K562 (cell line): ENCODE measurements around the gene MANEAL. TPM values are rescaled to one million over a fixed set of nuclear protein-coding genes. Genes with fewer than 3 reads are reported as not detected.
A peak's percentile ranks its signal among the peaks of the same experiment; 100 is the strongest.

Source experiments
- ATAC-seq: fragments of 200-7000 bp; cut with Tn5 transposase; 3 replicates; pipeline ENCODE4 v1.9.1; 2020; ENCODE audit warnings: moderate library complexity
- BruUV-seq: library from RNA; stranded (reverse); fragments of 400-500 nt; replicated peaks from 2 replicates; lab custom pipeline; 2021; lab: Mats Ljungman, UMichigan
- CTCF ChIA-PET: fragments of 300-600 bp; formaldehyde crosslinking; extraction: SDS; loops from one replicate; lab custom pipeline; 2021; ENCODE audit warnings: low intra/inter-chr PET ratio; lab: Yijun Ruan, JAX
- POLR2A ChIA-PET: fragments of 300-600, 350-650 bp; sonication (Branson Sonifier 250); formaldehyde crosslinking; extraction: SDS; loops from one replicate; lab custom pipeline; 2021; ENCODE audit warnings: antibody characterized with exemption, inconsistent platforms; lab: Yijun Ruan, JAX
- DNase-seq, 4 experiments: peaks; one replicate each; pipeline versions ENCODE4 v3.0.0 to v3.0.0-alpha.2; 2011 to 2018; ENCODE audit warnings: low spot score in 3 of 4, mixed read lengths in 3 of 4; ENCODE audit errors: extremely low read depth in 1 of 4
- FAIRE-seq: peaks from 2 replicates; lab custom pipeline; 2011; peaks lifted over from hg19 to GRCh38; lab: Jason Lieb, UNC
- H2AFZ ChIP-seq: 2 replicates; pipeline ENCODE4 v1.6.0; 2011; ENCODE audit warnings: low read depth, low read length, control low read depth, inconsistent platforms
- H3K27ac ChIP-seq: fragments of 200-600 bp; 3 replicates; pipeline ENCODE4 v1.8.0; 2011; ENCODE audit warnings: low read depth, mild to moderate bottlenecking, control low read depth, inconsistent platforms, low read length, moderate library complexity, mixed read lengths; ENCODE audit errors: extremely low read depth
- H3K27me3 ChIP-seq, 2 experiments: fragments of 300-600 bp in 1 of 2; 2 replicates in 1 of 2; 3 replicates in 1 of 2; pipeline versions ENCODE4 v1.6.0 to v1.8.0; 2011; ENCODE audit warnings: inconsistent platforms in 2 of 2, low read length in 2 of 2, mild to moderate bottlenecking in 1 of 2, mixed read lengths in 1 of 2, moderate library complexity in 1 of 2; ENCODE audit not compliant: control insufficient read depth in 2 of 2, insufficient read depth in 2 of 2
- H3K36me3 ChIP-seq: fragments of 300-600 bp; 3 replicates; pipeline ENCODE4 v1.8.0; 2011; ENCODE audit warnings: mild to moderate bottlenecking, low read length, inconsistent platforms; ENCODE audit not compliant: control insufficient read depth, insufficient read depth
- H3K4me1 ChIP-seq, 2 experiments: fragments of 200-600 bp in 1 of 2; replicated peaks in 1 of 2; 2 replicates in 1 of 2; 3 replicates in 1 of 2; pipeline versions ENCODE4 v1.5.1 to v1.8.0; 2011; ENCODE audit warnings: inconsistent platforms in 2 of 2, low read length in 2 of 2, mild to moderate bottlenecking in 1 of 2, mixed read lengths in 1 of 2, moderate library complexity in 1 of 2; ENCODE audit not compliant: control insufficient read depth in 2 of 2, insufficient read depth in 2 of 2
- H3K4me2 ChIP-seq: 2 replicates; pipeline ENCODE4 v1.6.1; 2011; ENCODE audit warnings: low read length, control low read depth, inconsistent platforms, mixed read lengths; ENCODE audit not compliant: insufficient read depth
- H3K4me3 ChIP-seq: fragments of 200-600 bp; sonication (generic), shearing (Covaris generic); 2 replicates; pipeline ENCODE4 v1.5.1; 2016; ENCODE audit warnings: control low read depth, inconsistent platforms
- H3K79me2 ChIP-seq: fragments of 200-600 bp; 3 replicates; pipeline ENCODE4 v1.8.0; 2011; ENCODE audit warnings: low read length, inconsistent platforms; ENCODE audit not compliant: control insufficient read depth, insufficient read depth
- H3K9ac ChIP-seq, 2 experiments: 2 replicates each; pipeline versions ENCODE4 v1.6.0 to v1.6.1; 2011; ENCODE audit warnings: low read depth in 2 of 2, low read length in 2 of 2, control low read depth in 1 of 2, inconsistent platforms in 1 of 2, mild to moderate bottlenecking in 1 of 2, mixed read lengths in 1 of 2; ENCODE audit not compliant: insufficient read depth in 1 of 2
- H3K9me1 ChIP-seq: one replicate; pipeline ENCODE4 v1.6.0; 2011; ENCODE audit warnings: inconsistent platforms, mild to moderate bottlenecking, low read length, moderate library complexity; ENCODE audit not compliant: control insufficient read depth, insufficient read depth
- H3K9me3 ChIP-seq: replicated peaks from 2 replicates; pipeline ENCODE4 v1.5.1; 2011; ENCODE audit warnings: low read depth, low read length, inconsistent platforms; ENCODE audit not compliant: control insufficient read depth, insufficient read depth
- H4K20me1 ChIP-seq: replicated peaks from 2 replicates; pipeline ENCODE4 v1.6.1; 2011; ENCODE audit warnings: low read length, inconsistent platforms, mixed read lengths; ENCODE audit not compliant: control insufficient read depth, insufficient read depth
- ZC3H4 ChIP-seq: sonication (generic); formaldehyde crosslinking; IDR thresholded peaks from 2 replicates; pipeline ENCODE4 v1.9.0; 2021; ENCODE audit warnings: missing genetic modification reagents, borderline replicate concordance
- WGBS: fragments of 100-300 bp; shearing (Covaris generic); methylation state at CpG from one replicate; pipeline ENCODE4 v1.1.6; 2016; ENCODE audit warnings: low coverage, mixed read lengths; ENCODE audit not compliant: insufficient coverage; ENCODE audit errors: missing lambda C conversion rate; 5-methylcytosine and 5-hydroxymethylcytosine counted together
- in situ Hi-C: fragments of 300-500 bp; cut with MboI; formaldehyde crosslinking; loops from 4 replicates; pipeline ENCODE4 v1.15.0; 2018; ENCODE audit warnings: inconsistent platforms, mixed read lengths
- intact Hi-C: fragments of 100-400 bp; cut with micrococcal nuclease; formaldehyde crosslinking; loops from 2 replicates; pipeline ENCODE4 v1.14.2; 2022
- polyA plus RNA-seq, 8 experiments: library from polyadenylated mRNA; depleted of rRNA in 4 of 8; stranded (reverse) in 5 of 8; unstranded in 3 of 8; fragments of >200 nt; fragmentation: Nextera tagmentation in 2 of 8; fragmentation: Illumina TruSeq in 1 of 8; extraction: Ambion mirVana in 2 of 8; extraction: Trizol in 1 of 8; gene quantifications; 2 replicates each; pipeline versions ENCODE4 v1.2.1 to v1.2.3, GENCODE V29; 2011 to 2014; ENCODE audit warnings: inconsistent platforms in 1 of 8, missing spikeins in 1 of 8
- total RNA-seq, 7 experiments: library from RNA; depleted of rRNA in 6 of 7; stranded (reverse); fragments of >200 nt in 6 of 7; fragmentation: Illumina TruSeq in 2 of 7; extraction: Trizol in 2 of 7; gene quantifications; 2 replicates each; pipeline versions ENCODE4 v1.2.1 to v1.2.3, GENCODE V29; 2011 to 2021; ENCODE audit warnings: low replicate concordance in 1 of 7
- TF ChIP-seq, protein P1 (sequence below): IDR thresholded peaks from 2 replicates; pipeline ENCODE4 v1.6.1; 2016; ENCODE audit warnings: missing genetic modification characterization, missing compliant biosample characterization
- TF ChIP-seq, protein P2 (sequence below): sonication (generic); formaldehyde crosslinking; IDR thresholded peaks from 2 replicates; pipeline ENCODE4 v1.8.0; 2023; ENCODE audit warnings: mild to moderate bottlenecking, missing genetic modification reagents

MANEAL gene
- total and polyA plus RNA-seq, 9 of the 15 experiments (the other 6 are each of a cell fraction or from before 2014, with no cell fraction given) = 0.37 to 3.2 (median 1.2) TPM

DNA sequence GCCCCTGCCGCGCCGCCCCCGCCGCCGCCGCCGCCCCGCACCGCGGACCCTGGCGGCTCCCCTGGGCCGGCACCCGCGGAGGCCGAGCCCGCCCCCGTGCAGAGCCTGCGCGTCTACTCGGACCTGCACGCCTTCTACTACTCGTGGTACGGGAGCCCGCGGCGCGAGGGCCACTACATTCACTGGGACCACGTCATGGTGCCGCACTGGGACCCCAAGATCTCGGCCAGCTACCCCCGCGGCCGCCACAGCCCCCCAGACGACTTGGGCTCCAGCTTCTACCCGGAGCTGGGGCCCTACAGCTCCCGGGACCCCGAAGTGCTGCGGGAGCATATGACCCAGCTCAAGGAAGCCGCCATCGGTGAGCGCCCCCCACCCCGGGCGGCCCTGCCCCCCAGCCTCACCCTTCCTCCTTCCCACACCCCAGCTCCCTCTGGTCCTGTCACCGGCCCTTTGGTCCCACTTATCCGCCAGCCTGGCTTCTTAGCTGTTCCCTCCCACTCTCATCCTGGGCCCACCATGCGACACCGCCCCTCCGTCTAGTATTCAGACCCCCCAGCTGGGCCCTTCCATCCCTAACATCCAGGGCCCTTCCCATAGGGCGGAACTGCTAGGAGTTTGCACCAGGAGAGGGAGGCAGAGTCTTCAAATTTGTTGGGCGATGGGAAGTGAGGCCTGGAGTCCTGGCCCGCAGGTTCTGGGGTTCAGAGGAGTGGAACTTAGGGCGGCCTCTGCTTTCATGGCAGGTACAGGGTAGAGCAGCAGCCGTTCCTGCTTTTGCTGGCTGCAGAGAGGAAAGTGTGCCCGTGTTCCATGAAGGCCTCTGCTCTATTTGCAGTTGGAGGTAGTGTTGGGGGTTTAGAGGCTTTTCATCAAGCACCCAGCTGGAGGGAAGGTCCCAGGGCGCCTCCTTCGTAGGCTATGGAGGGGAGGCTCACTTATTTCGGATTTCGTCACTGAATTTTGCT lies 1.0 kb downstream of the MANEAL start:
- Histone ChIP-seq H3K27me3 (peaks cover 22 to 43% of the 10 kb centered on the region in 2 experiments; a peak in 4 of 5 replicates), H3K9me1 (no peaks in the 10 kb centered on the region), H2AFZ (no peak overlapping the region), H3K36me3 (no peaks in the 10 kb centered on the region), H3K4me3 (peak overlapping the region; percentile 14; the same call in 1 of the 2 replicates), H3K79me2 (no peaks in the 10 kb centered on the region), H3K9ac (no peak overlapping the region; a peak in 1 of 4 replicates), H3K4me1 (peaks cover 0 to 24% of the 10 kb centered on the region in 2 experiments; a peak in 3 of 5 replicates)
- intact Hi-C loops = no loop called here
- CTCF ChIA-PET = no interaction called here
- 18% methylated on average over 51 of the region's 59 CpGs for WGBS
- POLR2A ChIA-PET = interaction anchor here (0.6 to 0.9 kb wide), 3 partner anchors 8 to 103 kb away, joined by 3 to 5 read pairs (median 3); no protein-coding TSS in a partner anchor
- DNase-seq = peak in 1 of 4 experiments; percentile 48
- TF ChIP-seq ZC3H4 (CRISPR knock-in tag) = no peak
- TF ChIP-seq, protein P1, sequence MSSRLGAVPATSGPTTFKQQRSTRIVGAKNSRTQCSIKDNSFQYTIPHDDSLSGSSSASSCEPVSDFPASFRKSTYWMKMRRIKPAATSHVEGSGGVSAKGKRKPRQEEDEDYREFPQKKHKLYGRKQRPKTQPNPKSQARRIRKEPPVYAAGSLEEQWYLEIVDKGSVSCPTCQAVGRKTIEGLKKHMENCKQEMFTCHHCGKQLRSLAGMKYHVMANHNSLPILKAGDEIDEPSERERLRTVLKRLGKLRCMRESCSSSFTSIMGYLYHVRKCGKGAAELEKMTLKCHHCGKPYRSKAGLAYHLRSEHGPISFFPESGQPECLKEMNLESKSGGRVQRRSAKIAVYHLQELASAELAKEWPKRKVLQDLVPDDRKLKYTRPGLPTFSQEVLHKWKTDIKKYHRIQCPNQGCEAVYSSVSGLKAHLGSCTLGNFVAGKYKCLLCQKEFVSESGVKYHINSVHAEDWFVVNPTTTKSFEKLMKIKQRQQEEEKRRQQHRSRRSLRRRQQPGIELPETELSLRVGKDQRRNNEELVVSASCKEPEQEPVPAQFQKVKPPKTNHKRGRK (tag) = peak; percentile 33; the same call in 1 of the 2 replicates
- TF ChIP-seq, protein P2, sequence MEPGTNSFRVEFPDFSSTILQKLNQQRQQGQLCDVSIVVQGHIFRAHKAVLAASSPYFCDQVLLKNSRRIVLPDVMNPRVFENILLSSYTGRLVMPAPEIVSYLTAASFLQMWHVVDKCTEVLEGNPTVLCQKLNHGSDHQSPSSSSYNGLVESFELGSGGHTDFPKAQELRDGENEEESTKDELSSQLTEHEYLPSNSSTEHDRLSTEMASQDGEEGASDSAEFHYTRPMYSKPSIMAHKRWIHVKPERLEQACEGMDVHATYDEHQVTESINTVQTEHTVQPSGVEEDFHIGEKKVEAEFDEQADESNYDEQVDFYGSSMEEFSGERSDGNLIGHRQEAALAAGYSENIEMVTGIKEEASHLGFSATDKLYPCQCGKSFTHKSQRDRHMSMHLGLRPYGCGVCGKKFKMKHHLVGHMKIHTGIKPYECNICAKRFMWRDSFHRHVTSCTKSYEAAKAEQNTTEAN (CRISPR knock-in tag) = 0 out of 2 replicates have a peak, but pooled peaks have one; percentile 48
- TF ChIP-seq, all 486 proteins: peak for 2
- no peak for FAIRE-seq
- no peak overlapping the region for H3K27ac ChIP-seq
- in situ Hi-C loops = no loop called here
- H4K20me1 ChIP-seq = peaks cover 20% of the 10 kb centered on the region
- no peak; the same call in 2 of the 3 replicates for ATAC-seq
- BruUV-seq = no TSS peak
- H3K4me2 ChIP-seq = no peak overlapping the region
- no peaks in the 10 kb centered on the region for H3K9me3 ChIP-seq
